Activated CD8-positive, alpha-beta memory T cell treated with anti-CD3 and anti-CD28 coated beads, Interleukin-2, amount 50 U/mL, for 48 hours (primary cell): ENCODE measurements around the gene CCDC88C.
"Not testable (repeated sequence)": the region's sequence is repeated elsewhere in the genome, so short reads cannot be mapped to it uniquely, and the experiment has no call there.

Experiments used
- DNase-seq: peaks from one replicate; pipeline ENCODE4 v3.0.0-alpha.2; 2020

Gene CCDC88C

GRCh38 chr14:91417983-91418386, 365 bp upstream of the CCDC88C start:
- DNase-seq = peak; percentile 84

- DNase-seq = no peak
Measured at GRCh38 chr14:91416744-91417119, 888 bp downstream of the CCDC88C start.

GRCh38 chr14:91415794-91416743, 1.6 kb downstream of the CCDC88C start:
- no peak for DNase-seq

GRCh38 chr14:91414475-91414833, 3.2 kb downstream of the CCDC88C start:
- no peak for DNase-seq

GRCh38 chr14:91413547-91414474, 3.8 kb downstream of the CCDC88C start:
- no peak for DNase-seq

GRCh38 chr14:91412939-91413338, 4.7 kb downstream of the CCDC88C start:
- DNase-seq = no peak

- DNase-seq = no peak
Measured at GRCh38 chr14:91410771-91411536, 6.7 kb downstream of the CCDC88C start.

- no peak for DNase-seq
Measured at GRCh38 chr14:91409928-91410718, 7.5 kb downstream of the CCDC88C start.

GRCh38 chr14:91409240-91409639, 8.4 kb downstream of the CCDC88C start:
- not testable (repeated sequence) for DNase-seq

- no peak for DNase-seq
Measured at GRCh38 chr14:91406982-91407381, 10.6 kb downstream of the CCDC88C start.

GRCh38 chr14:91406451-91406850, 11.2 kb downstream of the CCDC88C start:
- DNase-seq = no peak

GRCh38 chr14:91405724-91406435, 11.7 kb downstream of the CCDC88C start:
- no peak for DNase-seq

- DNase-seq = peak; percentile 82
Measured at GRCh38 chr14:91405241-91405721, 12.3 kb downstream of the CCDC88C start.

- no peak for DNase-seq
Measured at GRCh38 chr14:91402771-91403600, 14.6 kb downstream of the CCDC88C start.

- no peak for DNase-seq
Measured at GRCh38 chr14:91402348-91402747, 15.3 kb downstream of the CCDC88C start.

GRCh38 chr14:91401751-91402150, 15.9 kb downstream of the CCDC88C start:
- no peak for DNase-seq

GRCh38 chr14:91400696-91401095, 16.9 kb downstream of the CCDC88C start:
- no peak for DNase-seq

GRCh38 chr14:91399868-91400640, 17.6 kb downstream of the CCDC88C start:
- DNase-seq = no peak

- no peak for DNase-seq
Measured at GRCh38 chr14:91398707-91399106, 18.9 kb downstream of the CCDC88C start.
